GM18858 (cell line): ENCODE results near the gene GRID1.

Experiments used
- ATAC-seq: cut with Tn5 transposase; IDR thresholded peaks from one replicate; pipeline ENCODE4 v1.9.1; 2021; ENCODE audit not compliant: unreplicated experiment

The GRID1 gene

GRCh38 chr10:86198271-86198670, 168.3 kb downstream of the GRID1 start:
- ATAC-seq, result no peak

DNA sequence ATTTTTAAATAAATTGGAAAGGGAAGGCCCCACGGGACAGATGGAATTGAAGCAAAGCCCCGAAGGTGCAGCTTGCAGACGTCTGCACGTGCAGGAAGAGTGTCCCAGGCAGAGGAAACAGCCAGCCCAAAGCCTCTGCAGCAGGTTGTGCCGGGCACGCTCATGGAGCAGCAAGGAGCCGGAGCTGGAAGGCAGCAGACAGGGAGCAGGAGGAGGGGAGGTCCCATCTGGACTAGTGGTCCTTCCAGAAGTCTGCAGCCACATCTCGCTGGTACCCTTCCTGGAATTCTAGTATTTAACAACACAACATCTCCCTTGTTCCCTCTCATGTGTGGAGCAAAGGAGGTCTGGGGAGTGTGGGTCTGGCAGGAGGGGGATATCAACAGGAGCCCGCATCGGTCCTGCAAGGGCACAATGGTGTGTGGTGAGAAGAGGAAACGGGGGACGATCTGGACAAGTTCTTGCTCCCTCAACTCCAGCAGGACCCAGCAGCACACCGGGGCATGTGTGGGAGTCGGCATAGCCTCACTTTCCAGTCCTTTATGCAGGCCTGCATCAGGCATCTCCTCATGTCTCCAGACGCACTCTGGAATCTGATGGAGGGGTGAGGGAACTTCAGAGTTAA, 169.3 kb downstream of the GRID1 start:
- no peak for ATAC-seq

GRCh38 chr10:86195521-86196157, 171.0 kb downstream of the GRID1 start:
- ATAC-seq, result no peak

GRCh38 chr10:86194684-86195083, 171.9 kb downstream of the GRID1 start:
- no peak for ATAC-seq

GRCh38 chr10:86193841-86194240, 172.8 kb downstream of the GRID1 start:
- ATAC-seq, result no peak

DNA sequence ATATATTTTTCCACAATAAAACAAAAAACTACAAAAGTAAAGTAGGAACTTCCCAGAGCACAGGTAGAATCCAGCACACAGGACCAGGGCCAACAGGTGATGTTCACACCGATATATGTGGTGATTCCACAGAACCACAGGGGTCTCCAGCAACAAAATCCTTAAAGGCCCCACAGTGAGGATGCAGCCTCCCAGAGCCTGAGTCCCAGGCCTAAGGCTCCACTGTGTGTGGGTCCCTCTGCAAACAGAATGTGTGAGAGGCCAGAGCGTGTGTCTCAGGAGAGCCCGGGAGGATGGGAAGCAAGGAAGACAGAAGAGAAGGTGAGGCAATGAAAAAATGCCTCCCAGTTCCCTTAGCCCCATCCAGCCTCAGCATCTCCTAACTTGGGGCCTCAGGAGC, 173.9 kb downstream of the GRID1 start:
- no peak for ATAC-seq

GRCh38 chr10:86192147-86192546, 174.4 kb downstream of the GRID1 start:
- no peak for ATAC-seq

DNA sequence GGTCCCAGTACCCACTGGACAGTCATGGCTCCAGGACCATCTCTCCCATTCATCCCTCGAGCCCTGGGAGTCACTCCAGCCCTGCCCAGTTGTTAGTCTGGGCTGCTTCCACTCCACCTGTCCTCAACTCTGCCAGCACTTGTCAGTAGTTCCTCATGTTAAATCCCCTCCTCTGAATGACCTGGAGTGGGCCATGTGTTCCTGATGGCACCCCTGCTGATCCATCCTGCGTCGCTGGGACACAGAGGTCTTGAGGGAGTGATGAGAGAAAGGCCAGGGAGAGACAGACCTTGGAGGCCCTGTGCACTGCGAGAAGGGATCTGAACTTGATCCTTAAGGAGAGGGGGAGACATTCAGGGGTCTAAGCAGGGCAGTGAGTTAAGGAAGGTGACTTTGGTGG, 174.9 kb downstream of the GRID1 start:
- no peak for ATAC-seq

- no peak for ATAC-seq
These were observed 175.4 kb downstream of the GRID1 start for GRCh38 chr10:86191166-86191565.

- no peak for ATAC-seq
These were observed 176.3 kb downstream of the GRID1 start for GRCh38 chr10:86190291-86190690.

GRCh38 chr10:86189891-86190290, 176.7 kb downstream of the GRID1 start:
- ATAC-seq, result no peak

- no peak for ATAC-seq
These were observed 177.6 kb downstream of the GRID1 start for GRCh38 chr10:86188796-86189558.

DNA sequence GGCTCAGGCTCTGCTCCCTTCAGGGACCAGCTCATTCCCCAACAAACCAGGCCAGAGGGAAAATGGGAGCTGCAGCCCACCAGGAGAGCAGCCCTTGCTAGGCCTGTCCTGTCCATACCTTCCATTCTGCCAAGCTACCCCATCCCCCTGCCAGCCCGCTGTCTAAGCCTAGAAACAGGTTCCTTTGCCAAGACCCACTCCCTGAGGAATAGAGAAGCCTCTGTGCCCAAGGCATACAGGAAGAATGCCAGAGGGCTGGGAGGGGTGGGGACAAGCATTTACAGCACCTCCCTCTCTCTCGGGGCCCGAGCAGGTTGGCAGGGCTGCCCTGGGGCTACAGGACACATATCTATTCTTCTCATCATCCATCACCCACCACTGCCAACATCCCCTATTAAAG, 178.3 kb downstream of the GRID1 start:
- no peak for ATAC-seq

- ATAC-seq, result no peak
These were observed 178.9 kb downstream of the GRID1 start for GRCh38 chr10:86187499-86188239.

- no peak for ATAC-seq
These were observed 180.0 kb downstream of the GRID1 start for GRCh38 chr10:86186633-86187032.

GRCh38 chr10:86182595-86182994, 184.0 kb downstream of the GRID1 start:
- ATAC-seq, result no peak

DNA sequence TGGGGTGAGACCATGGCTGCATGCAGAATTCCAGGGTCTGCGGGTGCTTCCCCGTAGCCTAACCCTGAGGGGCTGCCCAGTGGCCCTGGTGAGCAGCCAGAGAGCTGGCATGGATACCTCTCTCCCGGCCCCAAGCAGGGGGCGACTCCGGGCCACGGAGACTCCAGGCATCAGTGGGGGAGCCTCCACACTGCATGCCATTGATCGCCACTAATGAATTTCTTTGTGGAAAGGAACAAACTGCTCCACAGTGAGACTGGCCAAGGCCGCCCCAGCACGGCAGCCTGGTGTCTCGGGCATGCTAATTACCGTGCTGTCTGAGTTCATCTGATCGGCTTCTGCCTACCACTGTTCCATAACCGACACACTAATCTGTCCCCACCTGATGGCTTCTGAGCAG, 184.4 kb downstream of the GRID1 start:
- no peak for ATAC-seq

- no peak for ATAC-seq
These were observed 185.7 kb downstream of the GRID1 start for GRCh38 chr10:86180861-86181260.

DNA sequence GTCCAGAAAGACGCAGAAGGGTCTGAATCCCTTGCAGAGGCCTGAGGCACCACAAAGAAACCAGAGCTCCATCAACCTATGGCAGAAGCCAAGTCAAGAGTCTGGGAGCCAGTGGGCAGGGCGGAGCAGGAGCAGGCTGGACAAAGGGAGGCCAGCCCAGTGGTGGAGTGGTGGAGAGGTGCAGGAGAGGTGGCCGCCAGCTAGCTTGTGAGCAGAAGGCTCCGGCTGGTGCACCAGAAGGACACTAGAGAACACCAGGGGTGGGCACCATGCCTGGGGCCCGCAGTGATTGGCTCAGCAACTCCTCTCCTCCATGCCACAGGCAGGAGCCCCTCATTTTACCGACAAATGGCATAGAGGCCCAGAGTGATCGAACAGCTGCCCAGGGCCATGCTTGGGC, 186.6 kb downstream of the GRID1 start:
- no peak for ATAC-seq

DNA sequence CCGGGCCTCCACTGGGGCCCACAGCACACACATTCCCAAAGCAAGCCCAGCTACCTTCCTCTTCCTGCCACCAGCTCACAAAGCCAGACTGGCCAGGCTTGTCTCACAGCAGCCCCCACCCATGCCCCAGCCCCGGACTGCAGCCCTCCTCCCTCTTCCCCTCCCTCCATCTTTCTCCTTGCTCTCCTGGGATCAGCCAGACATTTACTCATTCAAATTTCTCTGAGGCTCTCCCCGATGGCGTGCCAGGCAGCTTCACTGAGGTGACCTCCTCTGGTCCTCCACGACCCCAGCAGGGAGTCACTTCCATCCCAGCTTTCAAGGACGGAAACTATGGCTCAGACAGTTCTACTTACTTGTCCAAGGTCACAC, 187.5 kb downstream of the GRID1 start:
- no peak for ATAC-seq

GRCh38 chr10:86178401-86179152, 188.0 kb downstream of the GRID1 start:
- ATAC-seq, result no peak
